SK-N-SH (cell line): ENCODE results near the gene CAST. TPM values are rescaled to one million over a fixed set of nuclear protein-coding genes. Genes with fewer than 3 reads are reported as not detected.

Experiments used
- CTCF ChIA-PET: fragments of 300-600, 350-600 bp; formaldehyde crosslinking; extraction: SDS; loops from one replicate; lab custom pipeline; 2021; lab: Yijun Ruan, JAX
- POLR2A ChIA-PET: fragments of 350-600 bp; sonication (Branson Sonifier 250); formaldehyde crosslinking; extraction: SDS; loops from one replicate; lab custom pipeline; 2020; ENCODE audit warnings: antibody characterized with exemption, inconsistent platforms; lab: Yijun Ruan, JAX
- DNase-seq: peaks from one replicate; pipeline ENCODE4 v3.0.0; 2012
- H2AFZ ChIP-seq: fragments of 200-600 bp; sonication (generic); 2 replicates; pipeline ENCODE4 v1.8.1; 2016; ENCODE audit warnings: antibody characterized with exemption, mild to moderate bottlenecking, low read depth
- H3F3A ChIP-seq: fragments of 200-600 bp; sonication (generic); replicated peaks from 2 replicates; pipeline ENCODE3; 2016; ENCODE audit warnings: antibody characterized with exemption, mild to moderate bottlenecking; ENCODE audit not compliant: insufficient read depth
- H3K27ac ChIP-seq, 2 experiments: fragments of 200-500 bp in 1 of 2; fragments of 200-600 bp in 1 of 2; sonication (Bioruptor generic) in 1 of 2; sonication (generic), shearing (Covaris generic) in 1 of 2; 2 replicates each; pipeline versions ENCODE4 v1.5.1 to v1.6.1; 2014 to 2016; ENCODE audit warnings: low read depth in 2 of 2, inconsistent platforms in 1 of 2, low read length in 1 of 2, mild to moderate bottlenecking in 1 of 2, mixed read lengths in 1 of 2
- H3K27me3 ChIP-seq: fragments of 200-600 bp; sonication (generic), shearing (Covaris generic); 2 replicates; pipeline ENCODE4 v1.6.1; 2016; ENCODE audit warnings: mixed run types; ENCODE audit not compliant: insufficient read depth
- H3K36me3 ChIP-seq, 2 experiments: fragments of 200-500 bp in 1 of 2; fragments of 200-600 bp in 1 of 2; sonication (Bioruptor generic) in 1 of 2; sonication (generic) in 1 of 2; replicated peaks in 1 of 2; 2 replicates each; pipeline versions ENCODE3 to v1.5.1; 2014 to 2016; ENCODE audit warnings: low read length in 1 of 2, mild to moderate bottlenecking in 1 of 2; ENCODE audit not compliant: insufficient read depth in 2 of 2, control insufficient read depth in 1 of 2
- H3K4me1 ChIP-seq, 2 experiments: fragments of 200-500 bp in 1 of 2; fragments of 200-600 bp in 1 of 2; sonication (Bioruptor generic) in 1 of 2; sonication (generic), shearing (Covaris generic) in 1 of 2; 2 replicates each; pipeline versions ENCODE4 v1.5.1 to v1.6.1; 2014 to 2016; ENCODE audit warnings: low read depth in 1 of 2, low read length in 1 of 2, mixed run types in 1 of 2; ENCODE audit not compliant: insufficient read depth in 2 of 2, control insufficient read depth in 1 of 2
- H3K4me2 ChIP-seq: fragments of 200-600 bp; sonication (generic), shearing (Covaris generic); 2 replicates; pipeline ENCODE4 v1.6.1; 2017; ENCODE audit warnings: mixed run types
- H3K4me3 ChIP-seq, 2 experiments: fragments of 200-500 bp in 1 of 2; fragments of 200-600 bp in 1 of 2; sonication (Bioruptor generic) in 1 of 2; sonication (generic), shearing (Covaris generic) in 1 of 2; 2 replicates each; pipeline versions ENCODE4 v1.5.1 to v1.8.1; 2014 to 2016; ENCODE audit warnings: low read depth in 2 of 2, inconsistent platforms in 1 of 2, low read length in 1 of 2, mild to moderate bottlenecking in 1 of 2, mixed read lengths in 1 of 2, moderate library complexity in 1 of 2
- H3K79me2 ChIP-seq: fragments of 200-600 bp; sonication (generic); 2 replicates; pipeline ENCODE4 v1.8.1; 2017; ENCODE audit warnings: mild to moderate bottlenecking; ENCODE audit not compliant: insufficient read depth
- H3K9ac ChIP-seq: fragments of 200-600 bp; sonication (generic); 2 replicates; pipeline ENCODE4 v1.6.1; 2017; ENCODE audit warnings: mixed run types
- H3K9me2 ChIP-seq: fragments of 200-600 bp; sonication (generic); 2 replicates; pipeline ENCODE4 v1.6.1; 2017; ENCODE audit warnings: mixed run types
- H3K9me3 ChIP-seq: fragments of 200-600 bp; sonication (generic); 2 replicates; pipeline ENCODE4 v1.6.1; 2017; ENCODE audit warnings: mixed run types, mild to moderate bottlenecking, moderate library complexity
- H4K20me1 ChIP-seq: fragments of 200-600 bp; sonication (generic); 2 replicates; pipeline ENCODE4 v1.6.1; 2017; ENCODE audit warnings: mild to moderate bottlenecking, mixed run types; ENCODE audit not compliant: insufficient read depth
- CHD2 ChIP-seq: fragments of 150-350 bp; IDR thresholded peaks from 2 replicates; pipeline ENCODE4 v1.6.1; 2018; ENCODE audit warnings: low read length; ENCODE audit not compliant: partially characterized antibody
- EZH2phosphoT487 ChIP-seq: fragments of 200-600 bp; sonication (generic); IDR thresholded peaks from 2 replicates; pipeline ENCODE4 v1.6.1; 2017; ENCODE audit warnings: low read depth, mixed run types, mild to moderate bottlenecking, antibody characterized with exemption, moderate library complexity, borderline replicate concordance
- FOXJ3 ChIP-seq: sonication (generic); formaldehyde crosslinking; IDR thresholded peaks from 2 replicates; pipeline ENCODE4 v1.5.1; 2020; ENCODE audit warnings: mild to moderate bottlenecking, missing genetic modification reagents
- FOXM1 ChIP-seq: IDR thresholded peaks from 2 replicates; pipeline ENCODE4 v1.4.0; 2012; ENCODE audit warnings: low read depth, mild to moderate bottlenecking
- GABPA ChIP-seq: IDR thresholded peaks from 2 replicates; pipeline ENCODE4 v1.4.0; 2012; ENCODE audit warnings: low read depth, mild to moderate bottlenecking
- MEF2A ChIP-seq: IDR thresholded peaks from 2 replicates; pipeline ENCODE4 v1.4.0; 2012; ENCODE audit warnings: low read depth, borderline replicate concordance
- NFIC ChIP-seq: IDR thresholded peaks from 2 replicates; pipeline ENCODE4 v1.4.0; 2012; ENCODE audit warnings: borderline replicate concordance
- REST ChIP-seq: IDR thresholded peaks from 2 replicates; pipeline ENCODE4 v1.6.1; 2012; ENCODE audit warnings: mild to moderate bottlenecking, low read depth, low read length, moderate library complexity
- RXRA ChIP-seq: IDR thresholded peaks from 2 replicates; pipeline ENCODE4 v1.4.0; 2012; ENCODE audit warnings: low read depth, mild to moderate bottlenecking, borderline replicate concordance
- TEAD4 ChIP-seq: IDR thresholded peaks from 2 replicates; pipeline ENCODE4 v1.4.0; 2012; ENCODE audit warnings: mild to moderate bottlenecking, borderline replicate concordance; ENCODE audit not compliant: insufficient read depth
- USF2 ChIP-seq: fragments of 150-350 bp; IDR thresholded peaks from 2 replicates; pipeline ENCODE4 v1.6.1; 2017; ENCODE audit warnings: antibody characterized with exemption, low read length, low read depth, borderline replicate concordance
- ZBTB33 ChIP-seq: IDR thresholded peaks from 2 replicates; pipeline ENCODE4 v1.4.0; 2012; ENCODE audit warnings: low read depth, borderline replicate concordance
- WGBS: methylation state at CpG from one replicate; pipeline ENCODE4 v1.1.6; 2017; ENCODE audit warnings: low lambda C conversion rate; 5-methylcytosine and 5-hydroxymethylcytosine counted together
- polyA plus RNA-seq, 3 experiments: library from polyadenylated mRNA; depleted of rRNA; stranded (reverse); fragments of >200 nt; gene quantifications; 2 replicates each; pipeline ENCODE4 v1.2.3, GENCODE V29; 2012

The CAST gene
- polyA plus RNA-seq, 1 of the 3 experiments (the other 2 are of a cell fraction): 82.9 TPM

- Histone ChIP-seq H3K9ac (no peak overlapping the region), H3K36me3 (no peaks in the 10 kb centered on the region), H2AFZ (no peak overlapping the region), H3K27ac (no peak overlapping the region), H3K9me2 (no peaks in the 10 kb centered on the region), H3K4me1 (peaks cover 3 to 10% of the 10 kb centered on the region in 2 experiments; a peak in 3 of 4 replicates), H3K4me3 (no peak overlapping the region), H3K9me3 (no peaks in the 10 kb centered on the region), H3F3A (peaks cover 2% of the 10 kb centered on the region), H3K27me3 (no peaks in the 10 kb centered on the region)
- WGBS: 92% methylated on average over 8 of the region's 8 CpGs
- POLR2A ChIA-PET: interaction anchor here (2.1 kb wide), 1 partner anchor 11 kb away, joined by 7 read pairs; the partner anchor contains the start of gene ERAP1
- DNase-seq: no peak
- TF ChIP-seq GABPA (no peak), FOXJ3 (CRISPR knock-in tag) (no peak), FOXM1 (no peak), EZH2phosphoT487 (no peak), RXRA (no peak), REST (no peak), ZBTB33 (no peak), USF2 (no peak), CHD2 (no peak), TEAD4 (no peak), NFIC (no peak), MEF2A (no peak)
- TF ChIP-seq, all 33 proteins: peak for 0
- CTCF ChIA-PET: interaction anchor here (0.6 kb wide), 1 partner anchor 322 kb away, joined by 3 read pairs; no protein-coding TSS in a partner anchor
- Histone ChIP-seq H3K79me2 (no peaks in the 10 kb centered on the region), H3K4me2 (no peak overlapping the region), H4K20me1 (no peaks in the 10 kb centered on the region)
These were observed 156.1 kb downstream of the CAST start for GRCh38 chr5:96818125-96818788.
